Embryonic facial prominence (tissue), 1 donor: ENCODE results near the gene SEC24A.
"Not testable (repeated sequence)": the region's sequence is repeated elsewhere in the genome, so short reads cannot be mapped to it uniquely, and the experiment has no call there.

Experiments used
- DNase-seq: peaks from one replicate; pipeline ENCODE4 v3.0.0-alpha.2; 2016; ENCODE audit errors: extremely low spot score

Gene SEC24A

GRCh38 chr5:134741052-134741451 lies 92.5 kb downstream of the SEC24A start:
- no peak for DNase-seq

GRCh38 chr5:134742134-134742533 lies 93.5 kb downstream of the SEC24A start:
- DNase-seq = no peak

- no peak for DNase-seq
Observed at GRCh38 chr5:134749415-134749814, 100.8 kb downstream of the SEC24A start.

- no peak for DNase-seq
Observed at GRCh38 chr5:134758176-134758503, 109.6 kb downstream of the SEC24A start.

GRCh38 chr5:134758504-134759341 lies 110.1 kb downstream of the SEC24A start, which contains the start of gene DDX46:
DDX46 (plus strand) TSS chr5:134758779; CDS start chr5:134758939, 160 bp downstream.
- peak; percentile 88 for DNase-seq

GRCh38 chr5:134767528-134768291 lies 119.1 kb downstream of the SEC24A start:
- DNase-seq = not testable (repeated sequence)

GRCh38 chr5:134769206-134769605 lies 120.6 kb downstream of the SEC24A start:
- DNase-seq = no peak

GRCh38 chr5:134772461-134773125 lies 124.0 kb downstream of the SEC24A start:
- DNase-seq = no peak

GRCh38 chr5:134777366-134777765 lies 128.8 kb downstream of the SEC24A start:
- no peak for DNase-seq
